Upper lobe of left lung (tissue), 6 donors: ENCODE results near the gene ASIC3. TPM values are rescaled to one million over a fixed set of nuclear protein-coding genes. Genes with fewer than 3 reads are reported as not detected.

Experiments
- ATAC-seq, 2 donors: fragments of 200-7000 bp; cut with Tn5 transposase; one replicate each; pipeline ENCODE4 v1.9.1; 2022; ENCODE audit warnings: mild to moderate bottlenecking in 2 of 2, moderate library complexity in 2 of 2; ENCODE audit not compliant: low FRiP score in 2 of 2
- DNase-seq, 2 donors: peaks; one replicate each; pipeline ENCODE4 v3.0.0-alpha.2; 2019 to 2020
- H3K27ac ChIP-seq, 4 donors: fragments of 200-600 bp; sonication (generic); one replicate each; pipeline ENCODE4 v1.5.1; 2016 to 2019
- H3K27me3 ChIP-seq, 4 donors: fragments of 200-600 bp; sonication (generic); one replicate each; pipeline ENCODE4 v1.5.1; 2017 to 2019
- H3K36me3 ChIP-seq, 4 donors: fragments of 200-600 bp; sonication (generic); one replicate each; pipeline ENCODE4 v1.5.1; 2016 to 2019
- H3K4me1 ChIP-seq, 4 donors: fragments of 200-600 bp; sonication (generic); one replicate each; pipeline ENCODE4 v1.5.1; 2018 to 2019
- H3K4me3 ChIP-seq, 4 donors: fragments of 200-600 bp; sonication (generic); one replicate each; pipeline ENCODE4 v1.5.1; 2017 to 2019; ENCODE audit warnings: mild to moderate bottlenecking in 2 of 4, moderate library complexity in 1 of 4
- H3K9me3 ChIP-seq, 4 donors: fragments of 200-600 bp; sonication (generic); one replicate each; pipeline ENCODE4 v1.5.1; 2018 to 2019
- EP300 ChIP-seq, 4 donors: sonication (generic); formaldehyde crosslinking; IDR thresholded peaks; one replicate each; pipeline ENCODE4 v1.5.1; 2017; ENCODE audit warnings: antibody characterized with exemption in 4 of 4, control low read depth in 2 of 4
- POLR2A ChIP-seq, 4 donors: fragments of 450-650 bp; IDR thresholded peaks; one replicate each; pipeline ENCODE4 v1.5.1; 2016 to 2017; ENCODE audit warnings: antibody characterized with exemption in 4 of 4, mild to moderate bottlenecking in 2 of 4
- POLR2AphosphoS5 ChIP-seq, 2 donors: sonication (generic); formaldehyde crosslinking; IDR thresholded peaks; one replicate each; pipeline ENCODE4 v1.5.1; 2017; ENCODE audit warnings: antibody characterized with exemption in 2 of 2
- WGBS, 2 donors: methylation state at CpG; one replicate each; pipeline ENCODE4 v1.1.5; 2017 to 2018; 5-methylcytosine and 5-hydroxymethylcytosine counted together
- total RNA-seq, 6 donors: library from RNA; depleted of rRNA in 4 of 6; stranded (reverse); fragments of >200 nt in 4 of 6; gene quantifications; one replicate each; pipeline versions ENCODE4 v1.1.0 to v1.2.1, GENCODE V29; 2016 to 2021
- TF ChIP-seq, protein P1 (sequence below), 6 experiments: fragments of 450-650 bp in 4 of 6; fragments of 200-600 bp in 2 of 6; sonication (generic) in 2 of 6; IDR thresholded peaks; one replicate each; pipeline ENCODE4 v1.5.1; 2016 to 2019; ENCODE audit warnings: antibody characterized with exemption in 6 of 6
- donor health status: DM: no; HTN: no; CAD: no; lungs with moderate emphysema.
- donor health status: DM: no; HTN: yes; CAD: no; lungs with severe emphysema.

The ASIC3 gene
- total RNA-seq, 6 donors from 2014 or later: 2.1 to 37.7 (median 4.0) TPM

DNA sequence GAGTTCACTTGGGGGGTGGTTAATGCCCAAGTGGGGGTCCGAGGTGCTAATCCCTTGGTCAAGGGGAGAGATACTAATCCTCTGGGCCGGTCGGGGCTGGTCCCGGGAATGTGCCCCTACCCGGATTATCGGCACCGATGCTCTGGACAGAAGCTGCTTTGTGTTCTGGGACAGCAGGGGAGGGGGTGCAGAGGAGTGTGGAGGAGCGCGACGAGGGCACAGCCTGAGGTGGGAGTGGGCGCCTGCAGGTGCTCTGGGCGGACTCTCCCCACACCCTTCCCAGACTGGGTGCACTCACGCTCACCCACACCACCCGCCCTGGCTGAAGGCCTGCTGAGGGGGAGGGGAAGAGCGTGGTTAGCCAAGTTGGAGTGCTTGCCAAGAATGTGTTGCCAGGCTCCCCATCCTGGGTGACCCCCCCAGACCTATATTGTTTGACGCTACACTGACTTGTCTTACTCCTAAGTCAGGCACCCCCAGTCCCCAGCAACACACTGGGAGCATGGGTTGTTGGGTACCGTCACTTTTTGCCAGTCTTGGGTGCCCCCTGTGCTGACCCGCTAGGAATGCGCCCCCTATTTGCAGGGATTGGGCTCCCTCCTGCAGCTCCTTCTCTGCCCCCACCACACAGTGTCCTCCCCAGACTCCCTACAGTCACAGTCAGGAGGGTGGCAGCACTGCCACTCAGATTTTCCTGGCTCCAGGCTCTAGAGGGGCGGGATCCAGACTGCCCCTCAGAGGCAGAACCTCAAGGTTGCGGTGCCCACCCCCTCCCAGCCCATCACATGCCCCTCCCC, 12.3 kb downstream of the ASIC3 start:
- DNase-seq (peak in 1 of 2 donors; percentile 72), ATAC-seq (no peak)
- Histone ChIP-seq H3K27ac (peak overlapping the region; percentile 90 to 99 (median 96)), H3K9me3 (no peaks in the 10 kb centered on the region), H3K4me1 (peaks cover 38 to 65% (median 54%) of the 10 kb centered on the region in 4 donors), H3K4me3 (peak overlapping the region; percentile 86 to 98 (median 90)), H3K27me3 (no peaks in the 10 kb centered on the region), H3K36me3 (peaks cover 14 to 27% (median 20%) of the 10 kb centered on the region in 4 donors)
- TF ChIP-seq, protein P1, sequence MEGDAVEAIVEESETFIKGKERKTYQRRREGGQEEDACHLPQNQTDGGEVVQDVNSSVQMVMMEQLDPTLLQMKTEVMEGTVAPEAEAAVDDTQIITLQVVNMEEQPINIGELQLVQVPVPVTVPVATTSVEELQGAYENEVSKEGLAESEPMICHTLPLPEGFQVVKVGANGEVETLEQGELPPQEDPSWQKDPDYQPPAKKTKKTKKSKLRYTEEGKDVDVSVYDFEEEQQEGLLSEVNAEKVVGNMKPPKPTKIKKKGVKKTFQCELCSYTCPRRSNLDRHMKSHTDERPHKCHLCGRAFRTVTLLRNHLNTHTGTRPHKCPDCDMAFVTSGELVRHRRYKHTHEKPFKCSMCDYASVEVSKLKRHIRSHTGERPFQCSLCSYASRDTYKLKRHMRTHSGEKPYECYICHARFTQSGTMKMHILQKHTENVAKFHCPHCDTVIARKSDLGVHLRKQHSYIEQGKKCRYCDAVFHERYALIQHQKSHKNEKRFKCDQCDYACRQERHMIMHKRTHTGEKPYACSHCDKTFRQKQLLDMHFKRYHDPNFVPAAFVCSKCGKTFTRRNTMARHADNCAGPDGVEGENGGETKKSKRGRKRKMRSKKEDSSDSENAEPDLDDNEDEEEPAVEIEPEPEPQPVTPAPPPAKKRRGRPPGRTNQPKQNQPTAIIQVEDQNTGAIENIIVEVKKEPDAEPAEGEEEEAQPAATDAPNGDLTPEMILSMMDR (IDR thresholded peaks at IDR 0.05): no peak
- no peak for TF ChIP-seq POLR2A (IDR thresholded peaks at IDR 0.05)
- no peak for TF ChIP-seq POLR2AphosphoS5 (IDR thresholded peaks at IDR 0.05)
- TF ChIP-seq EP300 (IDR thresholded peaks at IDR 0.05): no peak
- 10 to 13% methylated on average over 2 to 21 of the region's 21 CpGs for WGBS, 2 donors

DNA sequence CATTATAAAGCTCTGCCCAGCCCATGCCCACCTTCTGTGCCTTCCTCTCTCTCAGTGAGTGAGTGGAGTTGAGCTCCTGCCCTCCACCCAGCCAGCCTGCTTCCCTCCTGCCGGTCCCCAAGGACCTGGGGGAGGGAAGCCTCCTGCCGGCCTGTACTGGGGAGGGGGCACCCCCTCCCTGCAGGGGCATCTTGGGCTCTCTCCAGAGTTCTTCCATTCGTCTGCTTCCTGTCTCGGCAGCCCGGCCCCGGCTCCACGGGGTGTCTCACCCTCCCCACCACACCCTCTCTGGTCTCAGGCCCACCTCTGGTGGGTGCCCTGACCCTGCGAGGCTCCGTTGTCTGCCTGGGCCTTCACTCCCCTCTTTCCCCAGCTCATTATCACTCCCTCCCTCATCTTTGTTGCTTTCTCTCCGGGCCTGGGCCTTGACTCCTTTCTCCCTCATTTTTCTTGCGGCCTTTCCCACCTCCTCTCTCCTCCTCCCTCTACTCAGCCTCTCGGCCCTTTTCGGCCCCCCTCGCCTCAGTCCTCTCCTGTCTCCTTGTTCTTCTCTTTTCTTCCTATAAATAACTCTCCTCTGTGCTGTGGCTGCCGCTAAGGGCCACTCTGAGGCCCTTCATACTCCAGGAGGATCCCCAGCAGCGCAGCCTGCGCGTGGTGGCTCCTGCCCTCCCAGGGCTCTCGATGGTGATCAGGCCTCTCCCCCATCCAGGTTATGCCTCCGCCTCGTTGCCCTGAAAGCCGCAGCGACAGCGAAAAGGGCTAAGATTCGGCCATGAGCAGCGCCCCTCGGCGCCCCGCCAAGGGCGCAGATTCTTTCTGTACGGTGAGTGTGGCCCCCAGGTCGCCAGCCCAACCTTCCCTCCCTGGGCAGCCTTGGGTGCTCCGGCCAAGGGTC, 13.1 kb downstream of the ASIC3 start:
- peak overlapping the region; percentile 47 to 99 (median 76) for H3K27ac ChIP-seq
- no peaks in the 10 kb centered on the region for H3K27me3 ChIP-seq
- peaks cover 38 to 62% (median 53%) of the 10 kb centered on the region in 4 donors for H3K4me1 ChIP-seq
- no peaks in the 10 kb centered on the region for H3K9me3 ChIP-seq
- 52 to 60% methylated on average over 25 to 33 of the region's 33 CpGs for WGBS, 2 donors
- peak overlapping the region in 2 of 4 donors; percentile 88 to 92 for H3K4me3 ChIP-seq
- DNase-seq (peak; percentile 80 to 84), ATAC-seq (peak in 1 of 2 donors; percentile 47)
- TF ChIP-seq, protein P1 (IDR thresholded peaks at IDR 0.05): no peak
- TF ChIP-seq EP300 (IDR thresholded peaks at IDR 0.05): no peak
- peak in 1 of 2 donors; percentile 17 for TF ChIP-seq POLR2AphosphoS5 (IDR thresholded peaks at IDR 0.05)
- TF ChIP-seq POLR2A (IDR thresholded peaks at IDR 0.05): no peak
- peaks cover 15 to 36% (median 28%) of the 10 kb centered on the region in 4 donors for H3K36me3 ChIP-seq

DNA sequence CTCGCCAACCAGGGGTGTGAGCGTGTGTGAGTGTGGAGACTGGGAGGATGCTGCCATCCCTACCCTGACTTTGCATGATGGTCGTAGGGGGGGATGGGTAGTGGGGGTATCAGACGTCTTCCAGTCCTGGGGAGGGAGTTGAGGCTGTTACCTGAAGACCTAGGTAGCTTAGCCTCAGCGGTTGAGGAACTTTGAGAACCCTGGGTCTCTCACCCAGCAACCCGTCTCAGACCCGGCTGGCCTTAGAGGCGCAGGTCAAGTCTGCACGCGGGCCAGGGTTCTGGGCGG, 13.7 kb downstream of the ASIC3 start:
- DNase-seq: no peak
- Histone ChIP-seq H3K36me3 (peaks cover 18 to 41% (median 34%) of the 10 kb centered on the region in 4 donors), H3K9me3 (no peaks in the 10 kb centered on the region), H3K4me3 (peak overlapping the region in 2 of 4 donors; percentile 40 to 88), H3K27ac (peak overlapping the region in 3 of 4 donors; percentile 47 to 99 (median 96)), H3K27me3 (no peaks in the 10 kb centered on the region), H3K4me1 (peaks cover 33 to 57% (median 48%) of the 10 kb centered on the region in 4 donors)
- TF ChIP-seq POLR2A (IDR thresholded peaks at IDR 0.05) (peak in 1 of 4 donors; percentile 20), EP300 (IDR thresholded peaks at IDR 0.05) (no peak), POLR2AphosphoS5 (IDR thresholded peaks at IDR 0.05) (no peak)
- TF ChIP-seq, protein P1 (IDR thresholded peaks at IDR 0.05): no peak
- no peak for ATAC-seq
- WGBS, 2 donors: 60 to 92% methylated on average over 5 to 10 of the region's 11 CpGs

DNA sequence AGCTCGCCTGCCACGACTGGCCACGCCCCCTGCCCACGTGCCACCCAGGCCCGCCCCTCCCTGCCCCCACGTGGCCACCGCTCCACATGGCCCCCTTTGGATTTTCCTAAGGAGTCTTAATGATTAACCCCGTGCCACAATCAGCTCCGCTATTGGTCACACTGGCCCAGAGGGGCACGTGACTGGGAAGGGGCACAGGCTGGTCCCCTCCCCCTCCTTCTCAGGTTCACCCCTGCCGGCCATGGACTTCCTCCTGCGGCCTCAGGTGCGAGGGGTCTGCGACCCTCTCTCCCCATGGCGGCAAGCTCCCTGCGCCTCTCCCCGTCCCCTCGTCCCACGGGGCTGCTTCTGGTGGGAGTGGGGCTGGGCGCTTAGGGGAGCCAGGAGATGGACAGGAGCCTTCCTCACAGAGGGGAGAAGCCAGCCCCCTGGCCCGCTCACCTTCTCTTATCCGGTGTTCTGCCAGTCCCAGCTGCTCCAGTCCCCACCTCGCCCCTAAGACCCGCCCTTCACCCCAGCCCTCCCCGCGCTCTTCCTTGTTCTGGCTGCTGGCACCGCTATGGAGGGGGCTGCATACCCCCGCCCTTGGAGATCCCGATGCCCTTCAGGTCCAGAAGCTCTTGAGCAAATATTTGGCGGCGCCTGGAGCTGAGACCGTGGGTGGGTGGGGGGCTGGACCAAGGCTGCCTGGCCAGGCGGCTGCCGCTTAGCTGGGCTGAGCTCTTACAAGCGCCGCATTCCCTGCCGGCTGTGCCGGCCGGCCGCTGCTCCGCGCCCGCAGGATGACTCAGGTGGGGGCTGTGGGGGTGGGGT, 14.3 kb downstream of the ASIC3 start:
- H3K4me1 ChIP-seq: peaks cover 30 to 52% (median 44%) of the 10 kb centered on the region in 4 donors
- no peaks in the 10 kb centered on the region for H3K9me3 ChIP-seq
- DNase-seq (peak; percentile 82 to 92), ATAC-seq (peak; percentile 31 to 67)
- TF ChIP-seq, protein P1 (IDR thresholded peaks at IDR 0.05): peak in 1 of 6 experiments; percentile 10
- TF ChIP-seq POLR2AphosphoS5 (IDR thresholded peaks at IDR 0.05): no peak
- peak overlapping the region in 3 of 4 donors; percentile 13 to 88 (median 40) for H3K4me3 ChIP-seq
- H3K27ac ChIP-seq: peak overlapping the region; percentile 59 to 99 (median 82)
- no peaks in the 10 kb centered on the region for H3K27me3 ChIP-seq
- WGBS, 2 donors: 68 to 90% methylated on average over 17 to 32 of the region's 43 CpGs
- peaks cover 22 to 47% (median 40%) of the 10 kb centered on the region in 4 donors for H3K36me3 ChIP-seq
